ENCODE results near the gene FGFR2. TPM values are rescaled to one million over a fixed set of nuclear protein-coding genes. Genes with fewer than 3 reads are reported as not detected.

The FGFR2 gene
- total and polyA plus RNA-seq, 3 experiments from 2014 or later: 0.11 to 1.3 (median 0.13) TPM

DNA sequence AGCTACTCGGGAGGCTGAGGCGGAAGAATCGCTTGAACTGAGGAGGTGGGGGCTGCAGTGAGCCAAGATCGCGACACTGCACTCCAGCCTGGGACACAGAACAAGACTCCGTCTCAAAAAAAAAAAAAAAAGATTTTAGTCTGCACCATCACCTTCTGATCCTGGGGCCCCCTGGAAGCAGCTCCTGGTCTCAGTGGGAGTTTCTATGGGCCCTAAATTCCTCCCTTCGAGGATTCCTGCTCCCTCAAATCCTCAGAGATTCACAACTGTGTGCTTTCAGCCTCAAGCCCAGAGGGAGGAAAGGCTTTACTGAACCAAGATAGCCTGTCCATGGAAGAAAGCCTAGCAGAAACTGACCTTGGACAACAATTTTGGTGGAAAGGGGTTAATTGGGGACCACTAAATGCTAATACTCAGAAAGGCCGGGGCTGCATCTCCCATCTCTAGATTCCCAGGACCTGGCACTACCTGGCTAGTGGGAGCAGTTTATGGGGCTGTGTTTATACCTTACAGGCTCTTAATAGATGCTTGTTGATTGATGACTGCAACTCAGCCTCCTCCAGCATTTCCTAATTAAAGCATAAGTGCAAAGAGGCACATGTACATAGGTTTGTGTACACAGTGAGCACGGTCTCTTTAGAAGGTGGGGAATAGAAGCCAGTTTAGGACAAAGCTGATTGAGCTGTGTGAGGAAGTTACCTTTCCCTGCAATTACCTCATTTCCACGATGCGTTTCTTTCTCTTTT is 9.2 kb upstream of the FGFR2 start:
- Mint-ChIP-seq H3K4me1 (peaks cover 0 to 3% (median 2%) of the 10 kb centered on the region in 3 donors), H3K27ac (peak overlapping the region in 1 of 8 donors; percentile 79), H3K36me3 (no peaks in the 10 kb centered on the region), H3K9me3 (peaks cover 0 to 5% (median 0%) of the 10 kb centered on the region in 5 donors), H3K27me3 (peaks cover 10 to 37% of the 10 kb centered on the region in 2 donors), H3K4me3 (no peak overlapping the region)
- Histone ChIP-seq H3K27me3 (ENCODE audit: insufficient read depth, low read length, poor library complexity, severe bottlenecking) (no peaks in the 10 kb centered on the region), H3K27ac (ENCODE audit: low read depth, low read length) (no peak overlapping the region), H3K36me3 (ENCODE audit: insufficient read depth, low read length) (no peaks in the 10 kb centered on the region), H3K4me1 (ENCODE audit: insufficient read depth, low read length) (no peaks in the 10 kb centered on the region), H3K9me3 (ENCODE audit: low read length) (no peaks in the 10 kb centered on the region), H3K4me3 (ENCODE audit: low read length) (no peak overlapping the region)
- POLR2A ChIA-PET: no interaction called here
- CTCF ChIA-PET: interaction anchor here (1.3 kb wide), 1 partner anchor 90 kb away, joined by 3 read pairs; no protein-coding TSS in a partner anchor
- no peak for DNase-seq

DNA sequence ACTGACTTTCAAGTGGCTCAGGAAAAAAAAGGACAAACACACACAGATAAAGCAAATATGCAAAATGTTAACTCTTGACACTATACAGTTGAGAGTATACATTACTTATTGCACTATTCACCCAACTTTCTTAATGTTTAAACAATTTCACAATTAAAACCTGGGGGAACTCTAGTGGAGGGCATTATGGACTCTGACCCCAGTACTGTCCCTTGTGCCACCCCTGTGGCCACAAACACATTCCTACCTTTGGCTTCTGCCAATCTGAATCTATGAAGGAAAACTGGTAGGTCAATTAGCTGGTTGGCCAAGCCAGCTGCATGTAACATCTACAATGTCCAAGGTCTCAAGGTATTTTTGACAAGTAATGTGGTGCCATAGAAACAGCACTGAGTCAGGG is 7.5 kb upstream of the FGFR2 start:
- Histone ChIP-seq H3K36me3 (ENCODE audit: insufficient read depth, low read length) (no peaks in the 10 kb centered on the region), H3K4me3 (ENCODE audit: low read length) (no peak overlapping the region), H3K27ac (ENCODE audit: low read depth, low read length) (no peak overlapping the region), H3K9me3 (ENCODE audit: low read length) (no peaks in the 10 kb centered on the region), H3K4me1 (ENCODE audit: insufficient read depth, low read length) (no peaks in the 10 kb centered on the region), H3K27me3 (ENCODE audit: insufficient read depth, low read length, poor library complexity, severe bottlenecking) (no peaks in the 10 kb centered on the region)
- ChIA-PET CTCF (no interaction called here), POLR2A (no interaction called here)
- Mint-ChIP-seq H3K27ac (no peak overlapping the region), H3K4me1 (peaks cover 0 to 3% (median 2%) of the 10 kb centered on the region in 3 donors), H3K36me3 (no peaks in the 10 kb centered on the region), H3K9me3 (peaks cover 0 to 5% (median 0%) of the 10 kb centered on the region in 5 donors), H3K27me3 (peaks cover 12 to 41% of the 10 kb centered on the region in 2 donors), H3K4me3 (no peak overlapping the region)
- DNase-seq: no peak

DNA sequence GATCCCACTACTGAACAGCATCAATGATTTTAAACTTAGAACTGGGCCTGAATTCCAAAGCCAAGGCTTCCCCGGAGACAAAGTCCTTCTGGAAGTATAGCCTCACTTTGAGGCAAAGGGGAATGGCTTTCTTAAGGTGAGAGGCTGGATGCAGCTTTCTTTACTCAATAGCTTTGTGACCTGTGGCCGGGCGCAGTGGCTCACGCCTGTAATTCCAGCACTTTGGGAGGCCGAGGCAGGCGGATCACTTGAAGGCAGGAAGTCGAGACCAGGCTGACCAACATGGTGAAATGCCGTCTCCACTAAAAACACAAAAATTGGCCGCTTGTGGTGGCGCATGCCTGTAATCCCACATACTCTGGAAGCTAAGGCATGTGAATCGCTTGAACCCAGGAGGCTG is 3.2 kb upstream of the FGFR2 start:
- no peak overlapping the region for H3K4me3 ChIP-seq (ENCODE audit: low read length)
- POLR2A ChIA-PET: no interaction called here
- peaks cover 0 to 4% (median 0%) of the 10 kb centered on the region in 5 donors for H3K9me3 Mint-ChIP-seq
- no peak overlapping the region for H3K27ac Mint-ChIP-seq
- H3K27me3 Mint-ChIP-seq: peaks cover 27 to 43% of the 10 kb centered on the region in 2 donors
- no peak overlapping the region for H3K4me3 Mint-ChIP-seq
- CTCF ChIA-PET: no interaction called here
- H3K27me3 ChIP-seq (ENCODE audit: insufficient read depth, low read length, poor library complexity, severe bottlenecking): peaks cover 11% of the 10 kb centered on the region
- H3K36me3 ChIP-seq (ENCODE audit: insufficient read depth, low read length): no peaks in the 10 kb centered on the region
- H3K9me3 ChIP-seq (ENCODE audit: low read length): no peaks in the 10 kb centered on the region
- H3K27ac ChIP-seq (ENCODE audit: low read depth, low read length): no peak overlapping the region
- H3K4me1 Mint-ChIP-seq: peaks cover 5 to 12% (median 7%) of the 10 kb centered on the region in 3 donors
- H3K4me1 ChIP-seq (ENCODE audit: insufficient read depth, low read length): no peaks in the 10 kb centered on the region
- no peaks in the 10 kb centered on the region for H3K36me3 Mint-ChIP-seq
- no peak for DNase-seq

DNA sequence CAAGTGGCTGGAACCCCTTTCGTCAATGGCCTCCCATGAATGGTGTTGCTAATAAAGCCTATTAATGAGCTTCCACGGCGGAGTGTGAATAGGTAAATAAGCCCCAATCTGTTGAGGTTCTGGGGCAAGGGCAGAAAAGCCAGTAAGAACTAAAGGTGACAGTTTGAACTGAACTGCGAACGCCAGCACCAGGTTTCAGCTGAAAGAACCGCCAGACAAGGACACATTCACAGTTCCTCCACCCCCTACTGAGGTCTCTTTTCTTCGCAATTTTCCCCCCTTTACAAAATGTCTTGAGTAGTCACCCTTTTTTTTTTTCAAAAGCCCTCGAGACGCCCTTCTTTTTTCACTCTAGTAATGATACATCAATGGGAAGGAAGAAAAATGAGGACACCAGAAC is 2.4 kb upstream of the FGFR2 start:
- no peak for DNase-seq
- H3K4me3 ChIP-seq (ENCODE audit: low read length): no peak overlapping the region
- peaks cover 6 to 13% (median 9%) of the 10 kb centered on the region in 3 donors for H3K4me1 Mint-ChIP-seq
- H3K9me3 ChIP-seq (ENCODE audit: low read length): no peaks in the 10 kb centered on the region
- H3K27me3 Mint-ChIP-seq: peaks cover 33 to 46% of the 10 kb centered on the region in 2 donors
- ChIA-PET POLR2A (no interaction called here), CTCF (no interaction called here)
- no peak overlapping the region for H3K27ac ChIP-seq (ENCODE audit: low read depth, low read length)
- H3K9me3 Mint-ChIP-seq: peaks cover 0 to 4% (median 0%) of the 10 kb centered on the region in 5 donors
- H3K27me3 ChIP-seq (ENCODE audit: insufficient read depth, low read length, poor library complexity, severe bottlenecking): peaks cover 14% of the 10 kb centered on the region
- H3K27ac Mint-ChIP-seq: no peak overlapping the region
- H3K36me3 Mint-ChIP-seq: no peaks in the 10 kb centered on the region
- no peaks in the 10 kb centered on the region for H3K36me3 ChIP-seq (ENCODE audit: insufficient read depth, low read length)
- H3K4me1 ChIP-seq (ENCODE audit: insufficient read depth, low read length): no peaks in the 10 kb centered on the region
- no peak overlapping the region for H3K4me3 Mint-ChIP-seq

DNA sequence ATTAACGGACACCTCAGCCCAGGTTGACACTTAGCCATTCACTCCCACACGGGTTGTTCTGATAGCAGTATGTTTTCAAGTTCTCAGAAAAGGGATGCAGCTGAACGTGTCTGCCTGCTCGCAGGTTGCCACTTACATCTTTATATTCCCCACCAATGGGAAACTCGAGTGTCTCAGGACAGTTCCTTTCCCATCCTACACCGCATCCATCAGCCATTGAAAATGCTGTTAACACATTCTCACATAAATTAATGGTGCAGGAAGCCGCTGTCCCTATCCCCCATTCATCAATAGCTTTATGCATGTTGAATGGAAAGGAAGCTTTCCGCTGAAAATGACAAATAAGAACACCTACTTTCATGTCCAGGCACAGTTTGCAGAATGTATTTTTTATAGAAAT is 1.7 kb upstream of the FGFR2 start:
- peaks cover 14% of the 10 kb centered on the region for H3K27me3 ChIP-seq (ENCODE audit: insufficient read depth, low read length, poor library complexity, severe bottlenecking)
- DNase-seq: no peak
- no peaks in the 10 kb centered on the region for H3K4me1 ChIP-seq (ENCODE audit: insufficient read depth, low read length)
- no peaks in the 10 kb centered on the region for H3K9me3 ChIP-seq (ENCODE audit: low read length)
- Mint-ChIP-seq H3K36me3 (no peaks in the 10 kb centered on the region), H3K27ac (no peak overlapping the region), H3K4me1 (peaks cover 6 to 13% (median 9%) of the 10 kb centered on the region in 3 donors), H3K9me3 (peaks cover 0 to 4% (median 0%) of the 10 kb centered on the region in 5 donors), H3K4me3 (no peak overlapping the region), H3K27me3 (peaks cover 33 to 44% of the 10 kb centered on the region in 2 donors)
- ChIA-PET CTCF (no interaction called here), POLR2A (no interaction called here)
- H3K4me3 ChIP-seq (ENCODE audit: low read length): no peak overlapping the region
- no peaks in the 10 kb centered on the region for H3K36me3 ChIP-seq (ENCODE audit: insufficient read depth, low read length)
- H3K27ac ChIP-seq (ENCODE audit: low read depth, low read length): no peak overlapping the region

DNA sequence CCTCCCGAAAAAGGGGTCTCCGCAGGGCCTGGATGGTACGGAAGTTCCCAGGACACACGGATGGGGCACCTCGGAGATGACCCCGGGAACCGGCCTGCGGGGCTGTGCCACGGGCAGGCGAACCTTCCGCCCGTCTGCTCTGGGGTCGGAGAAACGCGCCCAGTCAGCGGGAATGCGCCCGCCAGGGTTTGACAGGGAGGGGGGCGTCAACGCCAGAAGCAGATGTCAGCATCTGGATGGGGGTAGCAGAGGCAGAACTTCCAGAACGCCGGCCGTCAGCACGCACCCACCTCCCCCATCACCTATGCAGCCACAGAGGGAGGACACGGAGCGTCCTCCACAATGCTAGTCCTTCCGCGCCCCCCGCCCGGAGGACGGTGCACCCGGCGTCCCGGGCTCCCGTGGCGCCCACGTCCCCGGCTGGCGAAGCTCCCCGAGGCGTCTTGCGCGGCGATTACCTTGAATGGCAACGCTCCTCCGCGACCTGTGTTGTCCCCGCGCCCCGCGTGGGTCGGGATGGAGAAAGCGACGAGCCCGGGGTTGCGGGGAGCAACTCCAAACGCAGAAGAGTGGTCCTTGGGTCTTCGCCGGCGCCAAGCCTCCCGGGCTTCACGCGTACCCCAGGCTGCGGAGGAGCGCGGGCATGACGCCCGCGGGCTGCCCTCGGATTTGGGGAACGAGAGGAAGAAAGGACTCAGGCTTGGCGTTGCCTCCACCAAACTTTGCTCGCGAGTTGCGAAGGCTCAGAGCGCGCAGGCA is 561 bp downstream of the FGFR2 start:
- ChIA-PET POLR2A (no interaction called here), CTCF (no interaction called here)
- Mint-ChIP-seq H3K27ac (no peak overlapping the region), H3K36me3 (no peaks in the 10 kb centered on the region), H3K27me3 (peaks cover 29 to 43% of the 10 kb centered on the region in 2 donors), H3K9me3 (peaks cover 0 to 4% (median 0%) of the 10 kb centered on the region in 5 donors), H3K4me3 (peak overlapping the region in 4 of 7 donors; percentile 10 to 56 (median 29)), H3K4me1 (peaks cover 6 to 13% (median 9%) of the 10 kb centered on the region in 3 donors)
- DNase-seq: no peak
- Histone ChIP-seq H3K4me1 (ENCODE audit: insufficient read depth, low read length) (no peaks in the 10 kb centered on the region), H3K27me3 (ENCODE audit: insufficient read depth, low read length, poor library complexity, severe bottlenecking) (peaks cover 14% of the 10 kb centered on the region), H3K27ac (ENCODE audit: low read depth, low read length) (no peak overlapping the region), H3K4me3 (ENCODE audit: low read length) (no peak overlapping the region), H3K9me3 (ENCODE audit: low read length) (no peaks in the 10 kb centered on the region), H3K36me3 (ENCODE audit: insufficient read depth, low read length) (no peaks in the 10 kb centered on the region)

DNA sequence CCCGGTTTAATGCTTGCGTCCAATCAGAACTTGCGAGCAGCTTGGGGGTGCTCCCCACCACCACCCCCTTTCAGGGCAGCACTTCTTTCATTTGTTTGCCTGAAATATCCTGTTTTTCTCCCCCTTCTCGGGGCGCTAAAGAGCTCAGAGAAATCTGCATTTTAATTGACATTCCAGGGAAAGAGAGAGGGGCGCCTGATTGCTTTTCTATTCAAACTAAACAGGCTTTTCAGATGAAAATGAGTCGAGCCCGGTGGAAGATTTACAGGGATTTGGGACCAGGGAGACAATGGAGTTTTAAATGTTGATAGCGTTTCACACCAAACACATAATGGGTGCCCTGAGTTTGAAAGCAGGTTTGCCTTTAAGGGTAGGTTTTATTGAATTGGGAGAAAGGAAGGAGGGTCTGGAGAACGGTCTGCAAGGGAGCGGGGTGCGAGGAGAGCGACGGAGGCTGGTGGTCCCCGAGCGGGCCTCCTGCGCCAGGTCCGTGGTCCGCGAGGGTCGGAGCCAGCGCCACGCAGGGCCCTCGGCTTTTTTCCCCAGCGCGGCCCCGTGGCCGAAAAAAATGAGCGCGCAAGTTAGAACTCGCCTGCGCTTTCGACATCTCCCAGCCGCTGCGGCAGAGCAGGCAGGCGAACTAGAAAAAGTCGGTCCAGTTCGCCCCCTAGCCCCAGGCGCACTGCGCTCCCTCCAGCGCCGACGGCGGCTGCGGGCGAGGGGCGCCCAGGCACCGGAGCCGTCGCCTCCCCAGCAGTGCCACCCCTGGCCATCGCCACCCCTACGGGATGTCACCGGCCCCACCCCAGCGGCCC is 1.3 kb downstream of the FGFR2 start:
- Histone ChIP-seq H3K9me3 (ENCODE audit: low read length) (no peaks in the 10 kb centered on the region), H3K27ac (ENCODE audit: low read depth, low read length) (no peak overlapping the region), H3K4me3 (ENCODE audit: low read length) (no peak overlapping the region), H3K4me1 (ENCODE audit: insufficient read depth, low read length) (no peaks in the 10 kb centered on the region), H3K27me3 (ENCODE audit: insufficient read depth, low read length, poor library complexity, severe bottlenecking) (peaks cover 14% of the 10 kb centered on the region), H3K36me3 (ENCODE audit: insufficient read depth, low read length) (no peaks in the 10 kb centered on the region)
- POLR2A ChIA-PET: no interaction called here
- no peak for DNase-seq
- Mint-ChIP-seq H3K9me3 (peaks cover 0 to 4% (median 0%) of the 10 kb centered on the region in 5 donors), H3K4me3 (peak overlapping the region; percentile 45 to 86 (median 77)), H3K27me3 (peaks cover 29 to 43% of the 10 kb centered on the region in 2 donors), H3K27ac (peak overlapping the region in 1 of 8 donors; percentile 38), H3K36me3 (no peaks in the 10 kb centered on the region), H3K4me1 (peaks cover 6 to 13% (median 9%) of the 10 kb centered on the region in 3 donors)
- CTCF ChIA-PET: no interaction called here

Measured in CD8-positive, alpha-beta memory T cell (primary cell).